ENCODE results near the gene RUNX2. TPM values are rescaled to one million over a fixed set of nuclear protein-coding genes. Genes with fewer than 3 reads are reported as not detected.
A peak's percentile ranks its signal among the peaks of the same experiment; 100 is the strongest.

The RUNX2 gene
- total and polyA plus RNA-seq, 12 donors: 0.28 to 4.5 (median 1.8) TPM

DNA sequence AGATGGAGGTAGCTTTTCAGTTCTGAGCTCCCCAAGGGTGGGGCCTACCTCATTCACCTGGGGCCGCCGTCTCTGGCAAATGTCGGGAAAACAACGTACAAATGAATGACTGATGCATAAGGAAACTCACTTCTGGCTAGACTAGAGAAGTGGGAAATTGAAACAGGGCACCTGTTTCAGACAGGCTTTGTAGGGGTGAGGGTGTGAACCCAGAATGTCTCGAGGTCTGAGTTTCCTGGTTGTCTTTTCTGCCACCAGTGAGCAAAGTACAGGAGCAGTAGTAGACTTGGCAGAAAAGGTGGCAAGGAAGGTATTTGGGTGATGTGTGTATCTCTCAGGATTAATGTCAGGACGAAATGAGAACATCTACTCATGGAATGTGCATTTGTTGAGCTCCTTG is 379.0 kb downstream of the RUNX2 start:
- no peak for DNase-seq
- no peaks in the 10 kb centered on the region for H3K4me1 ChIP-seq (replicated peaks in 1 of 2)
- no peak overlapping the region for H3K27ac ChIP-seq
- no peaks in the 10 kb centered on the region for H3K9me3 ChIP-seq (replicated peaks in 1 of 3)
- no peaks in the 10 kb centered on the region for H3K27me3 ChIP-seq
- TF ChIP-seq, protein P1, sequence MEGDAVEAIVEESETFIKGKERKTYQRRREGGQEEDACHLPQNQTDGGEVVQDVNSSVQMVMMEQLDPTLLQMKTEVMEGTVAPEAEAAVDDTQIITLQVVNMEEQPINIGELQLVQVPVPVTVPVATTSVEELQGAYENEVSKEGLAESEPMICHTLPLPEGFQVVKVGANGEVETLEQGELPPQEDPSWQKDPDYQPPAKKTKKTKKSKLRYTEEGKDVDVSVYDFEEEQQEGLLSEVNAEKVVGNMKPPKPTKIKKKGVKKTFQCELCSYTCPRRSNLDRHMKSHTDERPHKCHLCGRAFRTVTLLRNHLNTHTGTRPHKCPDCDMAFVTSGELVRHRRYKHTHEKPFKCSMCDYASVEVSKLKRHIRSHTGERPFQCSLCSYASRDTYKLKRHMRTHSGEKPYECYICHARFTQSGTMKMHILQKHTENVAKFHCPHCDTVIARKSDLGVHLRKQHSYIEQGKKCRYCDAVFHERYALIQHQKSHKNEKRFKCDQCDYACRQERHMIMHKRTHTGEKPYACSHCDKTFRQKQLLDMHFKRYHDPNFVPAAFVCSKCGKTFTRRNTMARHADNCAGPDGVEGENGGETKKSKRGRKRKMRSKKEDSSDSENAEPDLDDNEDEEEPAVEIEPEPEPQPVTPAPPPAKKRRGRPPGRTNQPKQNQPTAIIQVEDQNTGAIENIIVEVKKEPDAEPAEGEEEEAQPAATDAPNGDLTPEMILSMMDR (IDR thresholded peaks at IDR 0.05): no peak
- no peak for TF ChIP-seq POLR2A (IDR thresholded peaks at IDR 0.05)
- no peak overlapping the region for H3K4me3 ChIP-seq
- H3K36me3 ChIP-seq (replicated peaks in 1 of 2): no peaks in the 10 kb centered on the region
- 86 to 89% (median 86%) methylated on average over 6 of the region's 6 CpGs for WGBS, 4 donors
- intact Hi-C loops (cut with DNase I): no loop called here

- no peak overlapping the region for H3K4me3 ChIP-seq
- DNase-seq: no peak
- no peak overlapping the region for H3K27ac ChIP-seq
- no peaks in the 10 kb centered on the region for H3K9me3 ChIP-seq (replicated peaks in 1 of 3)
- H3K36me3 ChIP-seq (replicated peaks in 1 of 2): no peaks in the 10 kb centered on the region
- 65 to 75% (median 67%) methylated on average over 6 of the region's 6 CpGs for WGBS, 4 donors
- intact Hi-C loops (cut with DNase I): loop anchor here (10.0 kb wide), 2 partner anchors 1055 to 1235 kb away; no protein-coding TSS in a partner anchor
- TF ChIP-seq POLR2A (IDR thresholded peaks at IDR 0.05): no peak
- TF ChIP-seq, protein P1 (IDR thresholded peaks at IDR 0.05): no peak
- no peaks in the 10 kb centered on the region for H3K27me3 ChIP-seq
- no peaks in the 10 kb centered on the region for H3K4me1 ChIP-seq (replicated peaks in 1 of 2)
These were observed 381.7 kb downstream of the RUNX2 start for GRCh38 chr6:45709781-45710220.

GRCh38 chr6:45710304-45710821 is 382.2 kb downstream of the RUNX2 start:
- intact Hi-C loops (cut with DNase I): loop anchor here (10.0 kb wide), 2 partner anchors 1056 to 1236 kb away; no protein-coding TSS in a partner anchor
- Histone ChIP-seq H3K9me3 (replicated peaks in 1 of 3) (no peaks in the 10 kb centered on the region), H3K27me3 (no peaks in the 10 kb centered on the region), H3K4me1 (replicated peaks in 1 of 2) (no peaks in the 10 kb centered on the region), H3K36me3 (replicated peaks in 1 of 2) (no peaks in the 10 kb centered on the region), H3K4me3 (no peak overlapping the region), H3K27ac (no peak overlapping the region)
- TF ChIP-seq, protein P1 (IDR thresholded peaks at IDR 0.05): no peak
- TF ChIP-seq POLR2A (IDR thresholded peaks at IDR 0.05): no peak
- 53 to 62% (median 57%) methylated on average over 4 to 5 of the region's 5 CpGs for WGBS, 4 donors
- peak in 1 of 7 donors; percentile 46 for DNase-seq

GRCh38 chr6:45712076-45712475 is 383.9 kb downstream of the RUNX2 start:
- 84 to 93% (median 88%) methylated on average over 11 of the region's 11 CpGs for WGBS, 4 donors
- Histone ChIP-seq H3K4me1 (replicated peaks in 1 of 2) (no peaks in the 10 kb centered on the region), H3K36me3 (replicated peaks in 1 of 2) (no peaks in the 10 kb centered on the region), H3K27me3 (no peaks in the 10 kb centered on the region), H3K4me3 (no peak overlapping the region), H3K9me3 (replicated peaks in 1 of 3) (no peaks in the 10 kb centered on the region), H3K27ac (no peak overlapping the region)
- intact Hi-C loops (cut with DNase I): loop anchor here (10.0 kb wide), 2 partner anchors 1057 to 1237 kb away; no protein-coding TSS in a partner anchor
- TF ChIP-seq POLR2A (IDR thresholded peaks at IDR 0.05): no peak
- TF ChIP-seq, protein P1 (IDR thresholded peaks at IDR 0.05): no peak
- DNase-seq: no peak
